ENCODE results near the gene TUBGCP6. TPM values are rescaled to one million over a fixed set of nuclear protein-coding genes. Genes with fewer than 3 reads are reported as not detected.

The TUBGCP6 gene
- total and polyA plus RNA-seq, 2 donors (not counting 1 experiment from before 2014, with no cell fraction given) = 137 to 178 TPM

- peaks cover 41 to 75% of the 10 kb centered on the region in 2 donors for H3K4me1 ChIP-seq (ENCODE audit: control insufficient read depth in 2 of 2, insufficient read depth in 2 of 2, low read length in 2 of 2)
- H3K36me3 ChIP-seq (replicated peaks in 1 of 2; ENCODE audit: control extremely low read depth in 1 of 2, control insufficient read depth in 1 of 2, extremely low read depth in 1 of 2, insufficient read depth in 2 of 2, low read length in 1 of 2) = peaks cover 0 to 29% of the 10 kb centered on the region in 2 experiments
- H3K9ac ChIP-seq (ENCODE audit: low read length) = peak overlapping the region; percentile 88
- no peaks in the 10 kb centered on the region for H3K27me3 ChIP-seq (replicated peaks in 1 of 4; ENCODE audit: control extremely low read depth in 1 of 4, control insufficient read depth in 3 of 4, insufficient read depth in 4 of 4, low read length in 3 of 4)
- POLR2A ChIA-PET = interaction anchor here (1.6 kb wide), 1 partner anchor 55 kb away, joined by 8 read pairs; no protein-coding TSS in a partner anchor
- peak overlapping the region; percentile 93 for H3K4me2 ChIP-seq (replicated peaks; ENCODE audit: low read depth, low read length, poor library complexity, severe bottlenecking)
- Mint-ChIP-seq H3K27me3 (no peaks in the 10 kb centered on the region), H3K4me3 (peak overlapping the region; percentile 96), H3K4me1 (peaks cover 45% of the 10 kb centered on the region), H3K9me3 (ENCODE audit: insufficient read depth) (no peaks in the 10 kb centered on the region), H3K27ac (peak overlapping the region; percentile 99)
- H3K27ac ChIP-seq (ENCODE audit: low read length in 2 of 2) = peak overlapping the region; percentile 91 to 96
- CTCF ChIA-PET = interaction anchor here (1.1 to 2.9 kb wide), 3 partner anchors 97 to 376 kb away, joined by 4 to 16 read pairs (median 7); partner anchors contain the start of gene SCO2
- H4K20me1 ChIP-seq (ENCODE audit: control insufficient read depth, insufficient read depth, low read length, poor library complexity, severe bottlenecking) = peaks cover 73% of the 10 kb centered on the region
- WGBS (ENCODE audit: insufficient coverage) = 21% methylated on average over 44 of the region's 53 CpGs
- H3K79me2 ChIP-seq (ENCODE audit: control insufficient read depth, insufficient read depth, low read length) = peaks cover 72% of the 10 kb centered on the region
- H2AFZ ChIP-seq (ENCODE audit: insufficient read depth, low read depth, low read length, poor library complexity, severe bottlenecking) = peak overlapping the region; percentile 85
- TF ChIP-seq CTCF (IDR thresholded peaks at IDR 0.05) (no peak), EZH2 (IDR thresholded peaks at IDR 0.05; ENCODE audit: borderline replicate concordance, insufficient read depth, low read depth, low read length, poor library complexity, severe bottlenecking) (no peak)
- ATAC-seq (ENCODE audit: low read depth) (peak; percentile 46), DNase-seq (no peak)
- H3K4me3 ChIP-seq (ENCODE audit: control extremely low read depth in 1 of 5, extremely low read depth in 1 of 5, insufficient read depth in 1 of 5, low read depth in 2 of 5, low read length in 4 of 5) = peak overlapping the region; percentile 35 to 99 (median 90)
- intact Hi-C loops (cut with micrococcal nuclease) = loop anchor here (1.0 to 2.0 kb wide), 5 partner anchors 25 to 375 kb away; partner anchors contain the start of genes MAPK11 and SCO2
- H3K9me3 ChIP-seq (ENCODE audit: control extremely low read depth in 1 of 3, control insufficient read depth in 2 of 3, insufficient read depth in 1 of 3, low read length in 2 of 3) = no peaks in the 10 kb centered on the region
These were observed 620 bp upstream of the TUBGCP6 start for GRCh38 chr22:50245214-50246072.

Measured in B cell (primary cell).